GM18499 (cell line): ENCODE results near the gene DSN1.

Source experiments
- ATAC-seq: cut with Tn5 transposase; IDR thresholded peaks from one replicate; pipeline ENCODE4 v1.9.1; 2021; ENCODE audit warnings: moderate number of reproducible peaks; ENCODE audit not compliant: insufficient read depth, unreplicated experiment

DSN1 gene

GRCh38 chr20:36761125-36761524 is 12.4 kb downstream of the DSN1 start:
- no peak for ATAC-seq

GRCh38 chr20:36760647-36761046 is 12.9 kb downstream of the DSN1 start:
- no peak for ATAC-seq

GRCh38 chr20:36758276-36758675 is 15.3 kb downstream of the DSN1 start:
- no peak for ATAC-seq

GRCh38 chr20:36756496-36756895 is 17.1 kb downstream of the DSN1 start:
- no peak for ATAC-seq

- no peak for ATAC-seq
Measured at GRCh38 chr20:36754656-36755222, 18.8 kb downstream of the DSN1 start.

GRCh38 chr20:36752582-36752981 is 21.0 kb downstream of the DSN1 start:
- no peak for ATAC-seq

- peak; percentile 68 for ATAC-seq
Measured at GRCh38 chr20:36745927-36746659, 27.5 kb downstream of the DSN1 start, which contains the start of gene NDRG3. NDRG3 (minus strand) TSS chr20:36746090; CDS start chr20:36721735, 24,355 bp downstream.

- no peak for ATAC-seq
Measured at GRCh38 chr20:36745234-36745926, 28.2 kb downstream of the DSN1 start.

GRCh38 chr20:36744764-36745191 is 28.8 kb downstream of the DSN1 start:
- ATAC-seq, result no peak

GRCh38 chr20:36744243-36744642 is 29.3 kb downstream of the DSN1 start:
- no peak for ATAC-seq

GRCh38 chr20:36742558-36742957 is 31.0 kb downstream of the DSN1 start:
- ATAC-seq, result no peak

GRCh38 chr20:36741072-36741471 is 32.5 kb downstream of the DSN1 start:
- ATAC-seq, result no peak

GRCh38 chr20:36737183-36737499 is 36.4 kb downstream of the DSN1 start:
- ATAC-seq, result no peak

GRCh38 chr20:36736451-36737182 is 36.9 kb downstream of the DSN1 start:
- no peak for ATAC-seq

- no peak for ATAC-seq
Measured at GRCh38 chr20:36732456-36732855, 41.1 kb downstream of the DSN1 start.

GRCh38 chr20:36728986-36729385 is 44.6 kb downstream of the DSN1 start:
- no peak for ATAC-seq

GRCh38 chr20:36726168-36726567 is 47.4 kb downstream of the DSN1 start:
- no peak for ATAC-seq

GRCh38 chr20:36720510-36720909 is 53.1 kb downstream of the DSN1 start:
- no peak for ATAC-seq

GRCh38 chr20:36717657-36718056 is 55.9 kb downstream of the DSN1 start:
- no peak for ATAC-seq

- no peak for ATAC-seq
Measured at GRCh38 chr20:36717021-36717420, 56.5 kb downstream of the DSN1 start.

- ATAC-seq, result no peak
Measured at GRCh38 chr20:36712775-36713174, 60.8 kb downstream of the DSN1 start.
